A549 treated with RU486 at 1 μM for 4 hours (cell line): ENCODE results near the gene C11orf86. TPM values are rescaled to one million over a fixed set of nuclear protein-coding genes. Genes with fewer than 3 reads are reported as not detected.

Source experiments
- total RNA-seq: library from RNA; stranded (reverse); fragments of 200-300 nt; extraction: Qiagen RNA extraction; gene quantifications from 5 replicates; pipeline ENCODE4 v1.2.3, GENCODE V29; 2022; ENCODE audit warnings: low read depth

The C11orf86 gene, protein sequence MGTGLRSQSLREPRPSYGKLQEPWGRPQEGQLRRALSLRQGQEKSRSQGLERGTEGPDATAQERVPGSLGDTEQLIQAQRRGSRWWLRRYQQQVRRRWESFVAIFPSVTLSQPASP
- 42.4 to 85.7 TPM (median 60.2 TPM) in 5 replicates for total RNA-seq

DNA sequence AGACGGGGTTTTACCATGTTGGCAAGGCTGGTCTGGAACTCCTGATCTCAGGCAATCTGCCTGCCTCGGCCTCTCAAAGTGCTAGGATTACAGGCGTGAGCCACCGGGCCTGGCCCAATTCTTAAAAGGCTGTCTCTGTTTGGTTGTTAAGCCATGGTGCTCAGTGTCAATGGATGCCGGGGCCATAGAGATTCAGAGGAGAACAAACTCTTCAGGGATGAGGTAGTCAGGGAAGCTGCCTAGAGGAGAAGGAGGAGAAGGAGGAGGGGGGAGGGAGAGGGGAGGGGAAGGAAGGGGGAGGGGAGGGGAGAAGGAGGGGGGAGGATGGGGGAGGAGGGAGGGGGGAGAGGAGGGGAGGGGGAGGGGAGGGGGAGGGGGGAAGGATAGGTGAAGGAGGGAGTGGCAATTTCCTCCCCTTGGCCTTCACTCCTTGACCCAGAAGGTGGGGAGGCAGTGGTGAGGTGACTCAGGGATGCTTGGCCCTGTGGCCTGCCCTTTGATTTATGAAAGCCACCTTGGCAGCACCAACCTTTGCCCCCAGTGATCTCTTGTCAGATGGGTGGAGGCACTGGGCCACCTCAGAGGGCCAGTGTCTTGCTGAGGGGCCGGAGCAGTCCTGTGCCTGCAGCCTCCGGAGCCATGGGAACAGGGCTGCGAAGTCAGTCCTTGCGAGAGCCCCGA, at the start of gene C11orf86:
Gene C11orf86 (plus strand): TSS at position 581 of the 681 bp plus-strand sequence. CDS start 59 bp downstream, at position 640.

GRCh38 chr11:66958232-66958955, 16.7 kb upstream of the C11orf86 start, which contains the start of gene PC:
Gene PC (minus strand): TSS chr11:66958383. CDS start chr11:66872159, 86,224 bp downstream.

GRCh38 chr11:67022961-67023956, 48.2 kb downstream of the C11orf86 start, which contains the start of gene SYT12:
Gene SYT12 (plus strand): TSS chr11:67023134. CDS start chr11:67030145, 7,011 bp downstream.

Other genes with a start within 250 kb of the C11orf86 start
- gene SPTBN2, start 246.1 kb upstream of the C11orf86 start, total RNA-seq, result 8.0 to 12.0 TPM (median 11.0 TPM) in 5 replicates
- gene RCE1, start 131.9 kb upstream of the C11orf86 start, total RNA-seq, result 29.9 to 52.3 TPM (median 49.0 TPM) in 5 replicates
- gene LRFN4, start 118.2 kb upstream of the C11orf86 start, total RNA-seq, result 61.5 to 101 TPM (median 79.8 TPM) in 5 replicates
- 25.6 to 38.7 TPM (median 29.9 TPM) in 5 replicates for gene PC, start 16.9 kb upstream of the C11orf86 start, total RNA-seq
- gene SYT12, start 47.8 kb downstream of the C11orf86 start, total RNA-seq, result 10.6 to 19.0 TPM (median 14.4 TPM) in 5 replicates
- 28.2 to 51.5 TPM (median 41.0 TPM) in 5 replicates for gene RHOD, start 81.5 kb downstream of the C11orf86 start, total RNA-seq
- gene KDM2A, start 144.0 kb downstream of the C11orf86 start, total RNA-seq, result 42.9 to 49.8 TPM (median 48.6 TPM) in 5 replicates